SK-N-SH treated with all-trans-retinoic acid at 6 μM for 48 hours (cell line): ENCODE results near the gene FAM120A.

ENCODE experiments used
- ATAC-seq: fragments of 200-7000 bp; cut with Tn5 transposase; 3 replicates; pipeline ENCODE4 v1.9.1; 2020; ENCODE audit warnings: mild to moderate bottlenecking, moderate library complexity
- ARNTL ChIP-seq: fragments of 450-650 bp; formaldehyde crosslinking; IDR thresholded peaks from 2 replicates; pipeline ENCODE4 v1.5.0; 2020; ENCODE audit warnings: low read depth, mild to moderate bottlenecking, moderate library complexity, borderline replicate concordance
- BACH2 ChIP-seq: fragments of 250-450 bp; sonication (Bioruptor Pico); IDR thresholded peaks from 2 replicates; pipeline ENCODE4 v1.9.0; 2021; ENCODE audit warnings: mild to moderate bottlenecking, borderline replicate concordance
- CSDC2 ChIP-seq: fragments of 250-450 bp; sonication (Bioruptor Pico); IDR thresholded peaks from 2 replicates; pipeline ENCODE4 v1.5.0; 2020; ENCODE audit warnings: mild to moderate bottlenecking, moderate library complexity
- ESRRG ChIP-seq: fragments of 250-450 bp; sonication (Bioruptor Pico); IDR thresholded peaks from 2 replicates; pipeline ENCODE4 v1.6.1; 2021; ENCODE audit warnings: mild to moderate bottlenecking
- GLIS3 ChIP-seq: fragments of 250-450 bp; sonication (Bioruptor Pico); IDR thresholded peaks from 2 replicates; pipeline ENCODE4 v1.5.0; 2020; ENCODE audit warnings: mild to moderate bottlenecking, moderate library complexity
- ISL1 ChIP-seq: fragments of 250-450 bp; sonication (Bioruptor Pico); IDR thresholded peaks from 2 replicates; pipeline ENCODE4 v2.1.2; 2022; ENCODE audit warnings: mild to moderate bottlenecking, moderate library complexity
- OSR1 ChIP-seq: fragments of 250-450 bp; sonication (Bioruptor Pico); IDR thresholded peaks from 2 replicates; pipeline ENCODE4 v1.8.0; 2022; ENCODE audit warnings: moderate library complexity, mild to moderate bottlenecking, inconsistent platforms
- PPARA ChIP-seq: fragments of 250-450 bp; sonication (Bioruptor Pico); IDR thresholded peaks from 2 replicates; pipeline ENCODE4 v1.5.0; 2020; ENCODE audit warnings: mild to moderate bottlenecking, borderline replicate concordance
- RARB ChIP-seq: fragments of 250-450 bp; sonication (Bioruptor Pico); IDR thresholded peaks from 2 replicates; pipeline ENCODE4 v1.8.0; 2021; ENCODE audit warnings: mild to moderate bottlenecking, moderate library complexity
- SNAI2 ChIP-seq: fragments of 250-450 bp; sonication (Bioruptor Pico); IDR thresholded peaks from 2 replicates; pipeline ENCODE4 v1.5.0; 2020; ENCODE audit warnings: mild to moderate bottlenecking, moderate library complexity
- TCF4 ChIP-seq: fragments of 250-450 bp; sonication (Bioruptor Pico); IDR thresholded peaks from 2 replicates; pipeline ENCODE4 v1.8.0; 2021; ENCODE audit warnings: mild to moderate bottlenecking, moderate library complexity, borderline replicate concordance
- TOX ChIP-seq: fragments of 250-450 bp; sonication (Bioruptor Pico); IDR thresholded peaks from 2 replicates; pipeline ENCODE4 v1.8.0; 2021; ENCODE audit warnings: mild to moderate bottlenecking, moderate library complexity, borderline replicate concordance
- ZC3H10 ChIP-seq: fragments of 250-450 bp; sonication (Bioruptor Pico); IDR thresholded peaks from 2 replicates; pipeline ENCODE4 v1.5.1; 2021; ENCODE audit warnings: mild to moderate bottlenecking, moderate library complexity
- ZFP3 ChIP-seq: fragments of 250-450 bp; sonication (Bioruptor Pico); IDR thresholded peaks from 2 replicates; pipeline ENCODE4 v1.5.0; 2020; ENCODE audit warnings: mild to moderate bottlenecking, moderate library complexity
- ZFP30 ChIP-seq: fragments of 450-650 bp; formaldehyde crosslinking; IDR thresholded peaks from 2 replicates; pipeline ENCODE4 v1.5.0; 2022; ENCODE audit warnings: mild to moderate bottlenecking, moderate library complexity
- ZNF565 ChIP-seq: fragments of 450-650 bp; formaldehyde crosslinking; conservative IDR thresholded peaks from 2 replicates; pipeline ENCODE4 v1.5.0; 2020; ENCODE audit warnings: low read depth, mild to moderate bottlenecking, moderate library complexity
- ZNF70 ChIP-seq: fragments of 450-650 bp; formaldehyde crosslinking; IDR thresholded peaks from 2 replicates; pipeline ENCODE4 v1.5.0; 2020; ENCODE audit warnings: mild to moderate bottlenecking, moderate library complexity
- TF ChIP-seq, protein P1 (sequence below): fragments of 250-450 bp; sonication (Bioruptor Pico); IDR thresholded peaks from 2 replicates; pipeline ENCODE4 v1.8.0; 2020; ENCODE audit warnings: mild to moderate bottlenecking, moderate library complexity, borderline replicate concordance
- TF ChIP-seq, protein P2 (sequence below): fragments of 250-450 bp; sonication (Bioruptor Pico); IDR thresholded peaks from 2 replicates; pipeline ENCODE4 v1.5.1; 2020; ENCODE audit warnings: low read depth, mild to moderate bottlenecking, moderate library complexity
- TF ChIP-seq, protein P3 (sequence below): fragments of 250-450 bp; sonication (Bioruptor Pico); IDR thresholded peaks from 2 replicates; pipeline ENCODE4 v1.5.1; 2021; ENCODE audit warnings: mild to moderate bottlenecking, moderate library complexity
- TF ChIP-seq, protein P4 (sequence below): fragments of 250-450 bp; sonication (Bioruptor Pico); IDR thresholded peaks from 2 replicates; pipeline ENCODE4 v1.8.0; 2021; ENCODE audit warnings: low read depth, mild to moderate bottlenecking, moderate library complexity, borderline replicate concordance
- TF ChIP-seq, protein P5 (sequence below): fragments of 250-450 bp; sonication (Bioruptor Pico); IDR thresholded peaks from 2 replicates; pipeline ENCODE4 v1.5.0; 2020; ENCODE audit warnings: mild to moderate bottlenecking, moderate library complexity

The FAM120A gene

DNA sequence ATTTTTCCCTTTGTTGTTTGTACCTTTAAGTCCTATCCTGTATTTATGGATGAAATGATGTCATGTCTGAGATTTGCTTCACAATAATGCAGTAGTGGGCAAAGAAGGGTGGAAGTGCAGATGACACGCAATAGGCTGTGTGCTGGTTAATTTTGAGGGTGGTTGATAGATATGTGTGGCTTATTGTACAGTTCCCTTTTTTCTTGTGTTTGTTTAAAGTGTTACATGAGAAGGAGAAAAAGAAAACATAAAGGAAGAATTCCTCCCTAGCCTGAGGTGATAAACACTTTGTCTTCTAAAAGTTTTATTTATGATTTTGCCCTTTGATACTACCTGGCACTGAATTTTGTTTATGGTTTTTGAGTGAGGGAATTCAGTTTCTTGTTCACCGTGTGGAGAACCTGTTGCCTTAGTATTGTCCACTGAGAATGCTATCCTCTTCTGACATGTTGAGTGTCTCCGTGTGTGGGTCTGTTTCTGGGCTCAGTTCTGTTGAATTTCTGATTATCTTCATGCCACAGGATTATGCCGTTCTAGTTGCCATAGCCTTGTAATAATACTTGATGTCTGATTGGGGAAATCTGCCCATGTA, 54.2 kb downstream of the FAM120A start (continued):
- TF ChIP-seq, protein P1, sequence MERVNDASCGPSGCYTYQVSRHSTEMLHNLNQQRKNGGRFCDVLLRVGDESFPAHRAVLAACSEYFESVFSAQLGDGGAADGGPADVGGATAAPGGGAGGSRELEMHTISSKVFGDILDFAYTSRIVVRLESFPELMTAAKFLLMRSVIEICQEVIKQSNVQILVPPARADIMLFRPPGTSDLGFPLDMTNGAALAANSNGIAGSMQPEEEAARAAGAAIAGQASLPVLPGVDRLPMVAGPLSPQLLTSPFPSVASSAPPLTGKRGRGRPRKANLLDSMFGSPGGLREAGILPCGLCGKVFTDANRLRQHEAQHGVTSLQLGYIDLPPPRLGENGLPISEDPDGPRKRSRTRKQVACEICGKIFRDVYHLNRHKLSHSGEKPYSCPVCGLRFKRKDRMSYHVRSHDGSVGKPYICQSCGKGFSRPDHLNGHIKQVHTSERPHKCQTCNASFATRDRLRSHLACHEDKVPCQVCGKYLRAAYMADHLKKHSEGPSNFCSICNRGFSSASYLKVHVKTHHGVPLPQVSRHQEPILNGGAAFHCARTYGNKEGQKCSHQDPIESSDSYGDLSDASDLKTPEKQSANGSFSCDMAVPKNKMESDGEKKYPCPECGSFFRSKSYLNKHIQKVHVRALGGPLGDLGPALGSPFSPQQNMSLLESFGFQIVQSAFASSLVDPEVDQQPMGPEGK (CRISPR knock-in tag): no peak

DNA sequence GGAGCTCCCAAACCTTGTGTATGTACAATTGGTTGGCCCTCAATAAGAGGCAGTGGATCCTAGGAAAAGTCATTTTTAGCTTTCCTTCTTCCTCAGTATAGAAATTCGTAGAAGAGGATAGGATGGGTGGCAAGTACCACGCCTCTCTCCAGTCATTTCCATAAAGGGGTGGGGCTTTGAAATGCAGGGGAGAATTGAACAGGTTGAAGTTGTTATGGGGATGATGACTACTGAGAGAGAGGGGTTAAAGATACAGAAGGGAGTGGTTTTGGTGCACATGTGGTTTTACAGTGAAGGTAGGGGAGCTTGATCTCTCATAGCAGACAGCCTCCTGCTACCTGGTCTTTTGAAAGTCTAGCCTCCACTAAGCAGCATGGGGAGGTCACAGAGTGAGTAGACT, 56.3 kb downstream of the FAM120A start:
- TF ChIP-seq, protein P2, sequence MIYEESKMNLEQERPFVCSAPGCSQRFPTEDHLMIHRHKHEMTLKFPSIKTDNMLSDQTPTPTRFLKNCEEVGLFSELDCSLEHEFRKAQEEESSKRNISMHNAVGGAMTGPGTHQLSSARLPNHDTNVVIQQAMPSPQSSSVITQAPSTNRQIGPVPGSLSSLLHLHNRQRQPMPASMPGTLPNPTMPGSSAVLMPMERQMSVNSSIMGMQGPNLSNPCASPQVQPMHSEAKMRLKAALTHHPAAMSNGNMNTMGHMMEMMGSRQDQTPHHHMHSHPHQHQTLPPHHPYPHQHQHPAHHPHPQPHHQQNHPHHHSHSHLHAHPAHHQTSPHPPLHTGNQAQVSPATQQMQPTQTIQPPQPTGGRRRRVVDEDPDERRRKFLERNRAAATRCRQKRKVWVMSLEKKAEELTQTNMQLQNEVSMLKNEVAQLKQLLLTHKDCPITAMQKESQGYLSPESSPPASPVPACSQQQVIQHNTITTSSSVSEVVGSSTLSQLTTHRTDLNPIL: no peak
- no peak for TF ChIP-seq ZC3H10 (CRISPR knock-in tag)
- TF ChIP-seq PPARA (CRISPR knock-in tag): no peak
- no peak for TF ChIP-seq CSDC2 (CRISPR knock-in tag)
- TF ChIP-seq ESRRG (CRISPR knock-in tag): no peak
- TF ChIP-seq, protein P3, sequence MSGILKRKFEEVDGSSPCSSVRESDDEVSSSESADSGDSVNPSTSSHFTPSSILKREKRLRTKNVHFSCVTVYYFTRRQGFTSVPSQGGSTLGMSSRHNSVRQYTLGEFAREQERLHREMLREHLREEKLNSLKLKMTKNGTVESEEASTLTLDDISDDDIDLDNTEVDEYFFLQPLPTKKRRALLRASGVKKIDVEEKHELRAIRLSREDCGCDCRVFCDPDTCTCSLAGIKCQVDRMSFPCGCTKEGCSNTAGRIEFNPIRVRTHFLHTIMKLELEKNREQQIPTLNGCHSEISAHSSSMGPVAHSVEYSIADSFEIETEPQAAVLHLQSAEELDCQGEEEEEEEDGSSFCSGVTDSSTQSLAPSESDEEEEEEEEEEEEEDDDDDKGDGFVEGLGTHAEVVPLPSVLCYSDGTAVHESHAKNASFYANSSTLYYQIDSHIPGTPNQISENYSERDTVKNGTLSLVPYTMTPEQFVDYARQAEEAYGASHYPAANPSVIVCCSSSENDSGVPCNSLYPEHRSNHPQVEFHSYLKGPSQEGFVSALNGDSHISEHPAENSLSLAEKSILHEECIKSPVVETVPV (CRISPR knock-in tag): no peak
- TF ChIP-seq BACH2 (CRISPR knock-in tag): no peak
- TF ChIP-seq RARB (CRISPR knock-in tag): no peak
- no peak for TF ChIP-seq ISL1 (CRISPR knock-in tag)
- no peak for TF ChIP-seq SNAI2
- no peak for TF ChIP-seq ZNF565 (CRISPR knock-in tag)
- TF ChIP-seq, protein P4, sequence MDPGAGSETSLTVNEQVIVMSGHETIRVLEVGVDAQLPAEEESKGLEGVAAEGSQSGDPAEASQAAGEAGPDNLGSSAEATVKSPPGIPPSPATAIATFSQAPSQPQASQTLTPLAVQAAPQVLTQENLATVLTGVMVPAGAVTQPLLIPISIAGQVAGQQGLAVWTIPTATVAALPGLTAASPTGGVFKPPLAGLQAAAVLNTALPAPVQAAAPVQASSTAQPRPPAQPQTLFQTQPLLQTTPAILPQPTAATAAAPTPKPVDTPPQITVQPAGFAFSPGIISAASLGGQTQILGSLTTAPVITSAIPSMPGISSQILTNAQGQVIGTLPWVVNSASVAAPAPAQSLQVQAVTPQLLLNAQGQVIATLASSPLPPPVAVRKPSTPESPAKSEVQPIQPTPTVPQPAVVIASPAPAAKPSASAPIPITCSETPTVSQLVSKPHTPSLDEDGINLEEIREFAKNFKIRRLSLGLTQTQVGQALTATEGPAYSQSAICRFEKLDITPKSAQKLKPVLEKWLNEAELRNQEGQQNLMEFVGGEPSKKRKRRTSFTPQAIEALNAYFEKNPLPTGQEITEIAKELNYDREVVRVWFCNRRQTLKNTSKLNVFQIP (CRISPR knock-in tag): no peak
- ATAC-seq: no peak

DNA sequence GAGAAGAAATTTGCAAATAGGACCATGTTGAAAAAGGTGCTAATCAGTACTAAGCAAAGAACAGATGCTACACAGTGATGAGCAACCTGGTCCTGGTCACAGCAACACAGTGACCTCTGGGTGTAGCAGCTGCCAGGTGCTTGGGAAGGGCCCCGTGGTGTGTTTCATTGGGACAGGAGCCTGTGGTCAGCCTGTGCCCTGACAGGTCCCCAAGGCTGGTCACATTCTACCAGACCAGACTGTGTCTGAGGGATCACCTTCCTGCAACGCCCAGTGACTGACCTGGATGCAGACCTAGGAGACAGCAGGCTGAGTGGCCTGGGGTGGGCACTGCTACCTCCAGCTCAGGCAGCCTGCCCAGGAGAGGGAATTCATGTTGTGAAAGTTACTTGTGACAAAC, 56.7 kb downstream of the FAM120A start:
- TF ChIP-seq SNAI2 (no peak), ZNF565 (CRISPR knock-in tag) (no peak), ZFP30 (CRISPR knock-in tag) (no peak), ISL1 (CRISPR knock-in tag) (no peak), ARNTL (CRISPR knock-in tag) (no peak), ZC3H10 (CRISPR knock-in tag) (no peak), TOX (CRISPR knock-in tag) (no peak), GLIS3 (CRISPR knock-in tag) (no peak), ZFP3 (CRISPR knock-in tag) (no peak), ZNF70 (CRISPR knock-in tag) (no peak)
- TF ChIP-seq, protein P1 (CRISPR knock-in tag): no peak
- no peak for ATAC-seq

DNA sequence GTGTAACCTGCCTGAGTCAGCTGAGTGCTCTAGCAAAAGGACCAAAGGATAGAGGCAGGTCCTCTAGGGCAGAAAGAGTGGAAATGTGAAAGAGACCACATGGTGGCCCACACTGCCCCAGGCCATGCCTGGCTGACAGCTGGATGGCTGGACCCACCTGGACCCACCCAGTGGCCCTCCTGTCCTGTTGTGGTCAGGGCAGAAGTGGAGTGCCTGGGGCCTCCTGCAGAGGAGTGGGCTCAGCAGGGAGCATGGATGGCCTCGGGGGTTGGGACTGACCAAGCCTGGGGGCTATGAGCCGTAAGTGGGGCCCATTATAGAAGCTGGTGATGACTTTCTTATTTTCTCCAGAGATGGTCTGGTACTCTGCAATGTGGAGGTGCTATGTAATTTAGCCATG, 57.6 kb downstream of the FAM120A start:
- ATAC-seq: no peak
- TF ChIP-seq ESRRG (CRISPR knock-in tag) (no peak), TCF4 (CRISPR knock-in tag) (no peak), ARNTL (CRISPR knock-in tag) (no peak), GLIS3 (CRISPR knock-in tag) (no peak), OSR1 (CRISPR knock-in tag) (no peak), TOX (CRISPR knock-in tag) (no peak), CSDC2 (CRISPR knock-in tag) (no peak)
- TF ChIP-seq, protein P4 (CRISPR knock-in tag): no peak
- TF ChIP-seq, protein P5, sequence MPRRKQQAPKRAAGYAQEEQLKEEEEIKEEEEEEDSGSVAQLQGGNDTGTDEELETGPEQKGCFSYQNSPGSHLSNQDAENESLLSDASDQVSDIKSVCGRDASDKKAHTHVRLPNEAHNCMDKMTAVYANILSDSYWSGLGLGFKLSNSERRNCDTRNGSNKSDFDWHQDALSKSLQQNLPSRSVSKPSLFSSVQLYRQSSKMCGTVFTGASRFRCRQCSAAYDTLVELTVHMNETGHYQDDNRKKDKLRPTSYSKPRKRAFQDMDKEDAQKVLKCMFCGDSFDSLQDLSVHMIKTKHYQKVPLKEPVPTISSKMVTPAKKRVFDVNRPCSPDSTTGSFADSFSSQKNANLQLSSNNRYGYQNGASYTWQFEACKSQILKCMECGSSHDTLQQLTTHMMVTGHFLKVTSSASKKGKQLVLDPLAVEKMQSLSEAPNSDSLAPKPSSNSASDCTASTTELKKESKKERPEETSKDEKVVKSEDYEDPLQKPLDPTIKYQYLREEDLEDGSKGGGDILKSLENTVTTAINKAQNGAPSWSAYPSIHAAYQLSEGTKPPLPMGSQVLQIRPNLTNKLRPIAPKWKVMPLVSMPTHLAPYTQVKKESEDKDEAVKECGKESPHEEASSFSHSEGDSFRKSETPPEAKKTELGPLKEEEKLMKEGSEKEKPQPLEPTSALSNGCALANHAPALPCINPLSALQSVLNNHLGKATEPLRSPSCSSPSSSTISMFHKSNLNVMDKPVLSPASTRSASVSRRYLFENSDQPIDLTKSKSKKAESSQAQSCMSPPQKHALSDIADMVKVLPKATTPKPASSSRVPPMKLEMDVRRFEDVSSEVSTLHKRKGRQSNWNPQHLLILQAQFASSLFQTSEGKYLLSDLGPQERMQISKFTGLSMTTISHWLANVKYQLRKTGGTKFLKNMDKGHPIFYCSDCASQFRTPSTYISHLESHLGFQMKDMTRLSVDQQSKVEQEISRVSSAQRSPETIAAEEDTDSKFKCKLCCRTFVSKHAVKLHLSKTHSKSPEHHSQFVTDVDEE (CRISPR knock-in tag): no peak
